SK-N-SH treated with all-trans-retinoic acid at 6 μM for 48 hours (cell line): ENCODE measurements around the gene UAP1L1.

Experiments
- ATAC-seq: fragments of 200-7000 bp; cut with Tn5 transposase; 3 replicates; pipeline ENCODE4 v1.9.1; 2020; ENCODE audit warnings: mild to moderate bottlenecking, moderate library complexity
- ARNTL ChIP-seq: fragments of 450-650 bp; formaldehyde crosslinking; IDR thresholded peaks from 2 replicates; pipeline ENCODE4 v1.5.0; 2020; ENCODE audit warnings: low read depth, mild to moderate bottlenecking, moderate library complexity, borderline replicate concordance
- BACH2 ChIP-seq: fragments of 250-450 bp; sonication (Bioruptor Pico); IDR thresholded peaks from 2 replicates; pipeline ENCODE4 v1.9.0; 2021; ENCODE audit warnings: mild to moderate bottlenecking, borderline replicate concordance
- CREB5 ChIP-seq: fragments of 250-450 bp; sonication (Bioruptor Pico); IDR thresholded peaks from 2 replicates; pipeline ENCODE4 v1.5.1; 2020; ENCODE audit warnings: low read depth, mild to moderate bottlenecking, moderate library complexity
- CSDC2 ChIP-seq: fragments of 250-450 bp; sonication (Bioruptor Pico); IDR thresholded peaks from 2 replicates; pipeline ENCODE4 v1.5.0; 2020; ENCODE audit warnings: mild to moderate bottlenecking, moderate library complexity
- CSRNP3 ChIP-seq: fragments of 250-450 bp; sonication (Bioruptor Pico); IDR thresholded peaks from 2 replicates; pipeline ENCODE4 v1.5.1; 2021; ENCODE audit warnings: mild to moderate bottlenecking, moderate library complexity
- ESRRG ChIP-seq: fragments of 250-450 bp; sonication (Bioruptor Pico); IDR thresholded peaks from 2 replicates; pipeline ENCODE4 v1.6.1; 2021; ENCODE audit warnings: mild to moderate bottlenecking
- GLIS3 ChIP-seq: fragments of 250-450 bp; sonication (Bioruptor Pico); IDR thresholded peaks from 2 replicates; pipeline ENCODE4 v1.5.0; 2020; ENCODE audit warnings: mild to moderate bottlenecking, moderate library complexity
- ISL1 ChIP-seq: fragments of 250-450 bp; sonication (Bioruptor Pico); IDR thresholded peaks from 2 replicates; pipeline ENCODE4 v2.1.2; 2022; ENCODE audit warnings: mild to moderate bottlenecking, moderate library complexity
- OSR1 ChIP-seq: fragments of 250-450 bp; sonication (Bioruptor Pico); IDR thresholded peaks from 2 replicates; pipeline ENCODE4 v1.8.0; 2022; ENCODE audit warnings: moderate library complexity, mild to moderate bottlenecking, inconsistent platforms
- PATZ1 ChIP-seq: fragments of 250-450 bp; sonication (Bioruptor Pico); IDR thresholded peaks from 2 replicates; pipeline ENCODE4 v1.8.0; 2020; ENCODE audit warnings: mild to moderate bottlenecking, moderate library complexity, borderline replicate concordance
- POU6F1 ChIP-seq: fragments of 250-450 bp; sonication (Bioruptor Pico); IDR thresholded peaks from 2 replicates; pipeline ENCODE4 v1.8.0; 2021; ENCODE audit warnings: low read depth, mild to moderate bottlenecking, moderate library complexity, borderline replicate concordance
- PPARA ChIP-seq: fragments of 250-450 bp; sonication (Bioruptor Pico); IDR thresholded peaks from 2 replicates; pipeline ENCODE4 v1.5.0; 2020; ENCODE audit warnings: mild to moderate bottlenecking, borderline replicate concordance
- RARB ChIP-seq: fragments of 250-450 bp; sonication (Bioruptor Pico); IDR thresholded peaks from 2 replicates; pipeline ENCODE4 v1.8.0; 2021; ENCODE audit warnings: mild to moderate bottlenecking, moderate library complexity
- SNAI2 ChIP-seq: fragments of 250-450 bp; sonication (Bioruptor Pico); IDR thresholded peaks from 2 replicates; pipeline ENCODE4 v1.5.0; 2020; ENCODE audit warnings: mild to moderate bottlenecking, moderate library complexity
- TCF4 ChIP-seq: fragments of 250-450 bp; sonication (Bioruptor Pico); IDR thresholded peaks from 2 replicates; pipeline ENCODE4 v1.8.0; 2021; ENCODE audit warnings: mild to moderate bottlenecking, moderate library complexity, borderline replicate concordance
- TOX ChIP-seq: fragments of 250-450 bp; sonication (Bioruptor Pico); IDR thresholded peaks from 2 replicates; pipeline ENCODE4 v1.8.0; 2021; ENCODE audit warnings: mild to moderate bottlenecking, moderate library complexity, borderline replicate concordance
- TSHZ2 ChIP-seq: fragments of 250-450 bp; sonication (Bioruptor Pico); IDR thresholded peaks from 2 replicates; pipeline ENCODE4 v1.5.0; 2020; ENCODE audit warnings: mild to moderate bottlenecking, moderate library complexity
- ZC3H10 ChIP-seq: fragments of 250-450 bp; sonication (Bioruptor Pico); IDR thresholded peaks from 2 replicates; pipeline ENCODE4 v1.5.1; 2021; ENCODE audit warnings: mild to moderate bottlenecking, moderate library complexity
- ZFP3 ChIP-seq: fragments of 250-450 bp; sonication (Bioruptor Pico); IDR thresholded peaks from 2 replicates; pipeline ENCODE4 v1.5.0; 2020; ENCODE audit warnings: mild to moderate bottlenecking, moderate library complexity
- ZFP30 ChIP-seq: fragments of 450-650 bp; formaldehyde crosslinking; IDR thresholded peaks from 2 replicates; pipeline ENCODE4 v1.5.0; 2022; ENCODE audit warnings: mild to moderate bottlenecking, moderate library complexity
- ZNF565 ChIP-seq: fragments of 450-650 bp; formaldehyde crosslinking; conservative IDR thresholded peaks from 2 replicates; pipeline ENCODE4 v1.5.0; 2020; ENCODE audit warnings: low read depth, mild to moderate bottlenecking, moderate library complexity

Gene UAP1L1

GRCh38 chr9:137107312-137107921 is 30.1 kb downstream of the UAP1L1 start:
- TF ChIP-seq ZFP30 (no peak), CSRNP3 (CRISPR knock-in tag) (no peak), PPARA (CRISPR knock-in tag) (no peak), ZC3H10 (CRISPR knock-in tag) (no peak), POU6F1 (CRISPR knock-in tag) (no peak), GLIS3 (CRISPR knock-in tag) (no peak), OSR1 (CRISPR knock-in tag) (no peak), CREB5 (CRISPR knock-in tag) (no peak), PATZ1 (CRISPR knock-in tag) (no peak), ZFP3 (CRISPR knock-in tag) (no peak), ZNF565 (CRISPR knock-in tag) (no peak), RARB (no peak), ARNTL (CRISPR knock-in tag) (no peak), TSHZ2 (CRISPR knock-in tag) (no peak), ISL1 (no peak), TCF4 (CRISPR knock-in tag) (no peak), SNAI2 (CRISPR knock-in tag) (no peak)
- TF ChIP-seq, all 23 proteins: peak for 0
- no peak; the same call in 1 of the 3 replicates for ATAC-seq

- TF ChIP-seq PPARA (CRISPR knock-in tag) (no peak), ZC3H10 (CRISPR knock-in tag) (no peak)
- ATAC-seq: no peak
These were observed 30.7 kb downstream of the UAP1L1 start for GRCh38 chr9:137107982-137108381.

- no peak for ATAC-seq
- TF ChIP-seq TOX (CRISPR knock-in tag): no peak
- no peak for TF ChIP-seq CSDC2 (CRISPR knock-in tag)
- TF ChIP-seq ZFP3 (CRISPR knock-in tag): no peak
- TF ChIP-seq ESRRG: no peak
- TF ChIP-seq OSR1 (CRISPR knock-in tag): no peak
- TF ChIP-seq TCF4 (CRISPR knock-in tag): no peak
- no peak for TF ChIP-seq CSRNP3 (CRISPR knock-in tag)
- no peak for TF ChIP-seq GLIS3 (CRISPR knock-in tag)
- TF ChIP-seq ZC3H10 (CRISPR knock-in tag): no peak
- no peak for TF ChIP-seq SNAI2 (CRISPR knock-in tag)
- TF ChIP-seq ARNTL (CRISPR knock-in tag): no peak
- no peak for TF ChIP-seq RARB
- TF ChIP-seq BACH2 (CRISPR knock-in tag): no peak
- TF ChIP-seq TSHZ2 (CRISPR knock-in tag): no peak
- no peak for TF ChIP-seq ZNF565 (CRISPR knock-in tag)
These were observed 31.4 kb downstream of the UAP1L1 start for GRCh38 chr9:137108608-137109249.
